Transverse colon (tissue), 4 donors: ENCODE results near the gene RNU1-3.
"Not testable (repeated sequence)": the region's sequence is repeated elsewhere in the genome, so short reads cannot be mapped to it uniquely, and the experiment has no call there.

Experiments
- CTCF ChIP-seq, 5 experiments: fragments of 200-600 bp in 3 of 5; fragments of 450-650 bp in 2 of 5; sonication (generic) in 3 of 5; IDR thresholded peaks; 1 replicate in 2 of 5; 2 replicates in 3 of 5; pipeline ENCODE4 v1.5.1; 2016 to 2017; ENCODE audit warnings: antibody characterized with exemption in 5 of 5, inconsistent platforms in 3 of 5, mild to moderate bottlenecking in 2 of 5, moderate library complexity in 1 of 5
- POLR2AphosphoS5 ChIP-seq, 3 donors: sonication (generic); formaldehyde crosslinking; IDR thresholded peaks; one replicate each; pipeline ENCODE4 v1.6.1; 2016; ENCODE audit warnings: antibody characterized with exemption in 3 of 3

- TF ChIP-seq POLR2AphosphoS5, CTCF (IDR thresholded peaks at IDR 0.05): not testable (repeated sequence)
Measured at GRCh38 chr1:16706302-16706701, 39.6 kb upstream of the RNU1-3 start.
